HG02571 (cell line): ENCODE results near the gene C1QTNF1.

Experiments used
- ATAC-seq: cut with Tn5 transposase; IDR thresholded peaks from one replicate; pipeline ENCODE4 v1.9.1; 2021; ENCODE audit warnings: mild to moderate bottlenecking, moderate library complexity; ENCODE audit not compliant: unreplicated experiment

C1QTNF1 gene

DNA sequence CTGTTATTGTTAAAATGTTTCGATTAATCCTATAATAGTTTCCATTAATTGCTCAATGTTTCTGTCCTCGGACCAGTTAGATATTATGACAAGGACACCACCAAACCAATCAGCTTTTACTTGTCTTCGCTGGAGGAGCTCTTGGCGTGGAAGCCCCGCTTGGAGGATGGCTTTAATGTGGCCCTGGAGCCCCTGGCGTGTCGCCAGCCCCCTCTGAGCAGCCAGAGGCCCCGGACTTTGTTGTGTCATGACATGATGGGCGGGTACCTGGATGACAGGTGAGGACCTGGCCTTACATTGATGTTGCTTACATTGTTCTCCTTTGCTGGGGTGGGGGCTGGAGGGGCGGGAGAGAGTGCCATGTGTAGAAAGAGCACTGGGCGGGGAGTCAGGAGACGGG is 53.6 kb downstream of the C1QTNF1 start:
- ATAC-seq: no peak

DNA sequence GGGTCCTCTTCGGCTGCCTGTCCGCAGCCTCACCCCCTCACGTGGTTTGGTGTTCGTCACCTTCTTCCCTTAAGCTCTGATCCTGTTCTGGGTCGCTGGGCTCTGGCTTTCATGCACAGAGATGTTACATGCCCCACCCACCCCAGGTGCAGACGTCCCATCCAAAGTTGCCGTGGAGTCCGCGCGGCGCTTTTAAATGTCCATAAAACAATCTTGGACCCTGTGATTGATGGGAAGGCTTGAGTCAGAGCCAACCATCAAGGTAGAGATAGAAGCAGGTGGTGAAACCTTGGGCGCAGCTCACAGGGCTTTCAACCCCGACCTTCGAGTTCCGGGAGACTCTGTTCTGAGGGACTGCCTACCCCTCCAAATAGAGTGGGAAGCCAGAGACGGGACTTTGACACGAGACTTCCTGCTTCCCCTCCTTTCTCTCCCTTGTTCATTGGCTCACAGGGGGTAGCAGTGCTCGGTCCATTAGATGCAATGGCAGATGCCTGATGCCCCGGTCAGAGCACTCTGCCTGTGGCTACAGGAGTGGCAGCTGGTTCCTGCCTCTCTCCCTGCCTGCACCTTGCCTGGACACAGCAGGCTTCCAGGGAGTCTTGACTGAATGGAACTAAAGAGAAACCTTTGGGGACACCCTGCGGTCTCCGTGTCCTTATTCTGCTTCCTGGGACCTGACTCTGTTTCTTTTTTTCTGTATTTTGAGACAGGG is 54.7 kb downstream of the C1QTNF1 start:
- ATAC-seq: no peak

- no peak for ATAC-seq
Observed at GRCh38 chr17:79079421-79080200, 55.6 kb downstream of the C1QTNF1 start.

GRCh38 chr17:79080349-79080748 is 56.4 kb downstream of the C1QTNF1 start:
- no peak for ATAC-seq

- ATAC-seq: no peak
Observed at GRCh38 chr17:79080761-79081290, 56.9 kb downstream of the C1QTNF1 start.

DNA sequence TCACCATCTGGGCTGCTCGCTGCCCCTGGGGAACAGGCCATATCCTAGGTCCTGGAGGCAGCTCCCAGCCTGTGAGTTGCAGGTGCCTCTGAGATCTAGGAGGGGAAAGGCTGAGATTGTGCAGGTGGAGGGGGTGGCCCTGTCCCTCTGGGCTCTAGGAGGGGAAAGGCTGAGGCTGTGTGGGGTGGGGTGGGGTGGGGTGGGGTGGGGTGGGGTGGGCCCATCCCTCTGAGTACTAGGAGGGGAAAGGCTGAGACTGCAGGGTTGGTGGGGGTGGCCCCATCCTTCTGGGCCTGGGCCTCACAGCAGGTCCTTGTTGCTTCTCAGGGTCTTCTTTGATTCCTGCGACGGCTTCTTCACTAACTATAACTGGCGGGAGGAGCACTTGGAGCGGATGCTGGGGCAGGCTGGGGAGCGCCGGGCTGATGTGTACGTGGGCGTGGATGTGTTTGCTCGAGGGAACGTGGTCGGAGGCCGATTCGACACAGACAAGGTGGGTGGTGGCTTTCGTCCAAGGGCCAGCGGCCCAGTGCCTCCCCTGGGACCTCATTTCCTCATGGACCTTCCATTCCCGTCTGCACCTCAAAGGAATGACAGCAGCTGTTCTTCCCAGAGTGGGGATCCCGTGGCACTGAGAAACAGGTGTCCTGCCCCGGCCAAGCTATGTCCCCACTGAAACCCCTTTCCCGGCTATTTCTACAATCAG is 57.8 kb downstream of the C1QTNF1 start:
- ATAC-seq: no peak

- ATAC-seq: no peak
Observed at GRCh38 chr17:79082311-79083190, 58.6 kb downstream of the C1QTNF1 start.

- no peak for ATAC-seq
Observed at GRCh38 chr17:79083191-79083971, 59.4 kb downstream of the C1QTNF1 start.

DNA sequence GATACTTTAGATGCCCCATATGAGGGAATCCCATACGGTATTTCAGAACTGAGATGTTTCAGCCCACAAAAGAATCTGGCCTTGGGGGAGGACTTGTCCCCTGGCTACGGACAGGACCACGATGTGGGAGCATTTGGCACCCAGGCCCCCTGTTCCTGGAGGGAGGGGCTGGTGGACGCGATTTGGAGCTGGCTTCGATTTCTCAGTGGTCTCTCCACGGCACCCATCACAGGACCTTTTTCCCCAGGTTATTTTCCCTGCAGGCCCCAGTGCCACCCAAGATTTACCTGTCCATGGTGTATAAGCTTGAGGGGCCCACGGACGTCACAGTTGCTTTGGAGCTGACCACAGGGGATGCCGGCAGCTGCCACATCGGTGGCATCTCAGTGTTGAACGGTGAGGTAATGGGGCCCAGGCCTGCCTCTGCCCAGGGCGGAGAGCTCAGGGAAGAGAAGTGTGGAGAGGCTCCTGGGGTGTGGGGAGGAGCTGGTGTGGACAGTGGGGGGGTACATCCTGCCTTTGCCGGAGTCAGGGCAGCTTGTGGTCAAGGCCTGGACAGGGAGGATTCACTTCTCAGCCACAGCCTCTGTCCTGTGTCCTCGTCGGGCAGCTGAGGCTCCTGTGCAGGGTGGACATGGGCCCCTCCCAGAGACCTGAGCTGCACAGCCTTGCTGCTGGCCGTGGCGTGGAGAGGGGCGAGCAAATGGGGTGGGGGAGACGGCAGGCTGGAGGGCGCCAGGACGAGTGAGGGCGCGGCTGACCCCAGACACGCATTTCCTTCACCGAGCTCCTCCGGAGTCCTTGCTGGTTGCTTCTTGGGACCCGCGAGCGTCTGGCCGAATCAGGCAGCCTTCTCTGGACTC is 60.6 kb downstream of the C1QTNF1 start:
- no peak for ATAC-seq

DNA sequence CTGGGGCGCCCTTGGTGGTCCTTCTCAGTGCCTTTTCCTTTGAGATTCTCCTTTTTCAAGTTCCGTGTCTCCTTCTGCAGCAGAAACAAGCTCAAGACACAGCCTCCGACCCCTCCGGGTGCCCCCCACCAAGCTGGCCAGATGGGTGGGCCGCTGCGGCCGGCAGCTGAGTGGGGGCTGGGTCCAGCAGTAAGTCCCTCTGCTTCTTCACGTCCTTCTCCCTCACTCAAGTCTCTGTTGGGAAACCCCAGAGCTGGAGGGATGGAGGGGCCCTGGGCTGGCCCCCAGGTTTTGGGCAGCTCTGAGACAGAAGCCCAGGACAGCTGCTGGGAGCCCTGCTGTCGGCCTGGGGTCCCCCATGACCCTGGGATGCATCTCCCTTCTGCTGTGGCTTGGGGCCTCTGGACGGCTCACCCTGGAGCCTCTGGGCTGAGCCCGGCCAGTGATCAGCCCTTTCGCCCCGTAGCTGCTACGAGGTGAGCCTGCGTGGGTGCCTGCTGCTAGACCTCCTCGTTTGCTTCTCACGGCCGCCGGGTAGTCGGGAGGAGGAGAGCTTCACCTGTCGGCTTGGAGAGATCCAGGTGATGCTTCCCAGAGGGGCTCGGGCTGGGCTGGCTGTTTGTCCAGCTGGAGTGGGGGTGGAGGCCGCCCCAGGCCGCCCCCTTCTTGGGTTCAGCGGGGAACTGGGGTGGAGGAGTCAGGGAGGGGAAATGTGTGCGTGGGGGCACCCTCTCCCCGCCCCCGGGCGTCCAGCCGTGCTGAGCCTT is 61.4 kb downstream of the C1QTNF1 start:
- no peak for ATAC-seq

GRCh38 chr17:79085921-79086551 is 62.1 kb downstream of the C1QTNF1 start:
- ATAC-seq: no peak

DNA sequence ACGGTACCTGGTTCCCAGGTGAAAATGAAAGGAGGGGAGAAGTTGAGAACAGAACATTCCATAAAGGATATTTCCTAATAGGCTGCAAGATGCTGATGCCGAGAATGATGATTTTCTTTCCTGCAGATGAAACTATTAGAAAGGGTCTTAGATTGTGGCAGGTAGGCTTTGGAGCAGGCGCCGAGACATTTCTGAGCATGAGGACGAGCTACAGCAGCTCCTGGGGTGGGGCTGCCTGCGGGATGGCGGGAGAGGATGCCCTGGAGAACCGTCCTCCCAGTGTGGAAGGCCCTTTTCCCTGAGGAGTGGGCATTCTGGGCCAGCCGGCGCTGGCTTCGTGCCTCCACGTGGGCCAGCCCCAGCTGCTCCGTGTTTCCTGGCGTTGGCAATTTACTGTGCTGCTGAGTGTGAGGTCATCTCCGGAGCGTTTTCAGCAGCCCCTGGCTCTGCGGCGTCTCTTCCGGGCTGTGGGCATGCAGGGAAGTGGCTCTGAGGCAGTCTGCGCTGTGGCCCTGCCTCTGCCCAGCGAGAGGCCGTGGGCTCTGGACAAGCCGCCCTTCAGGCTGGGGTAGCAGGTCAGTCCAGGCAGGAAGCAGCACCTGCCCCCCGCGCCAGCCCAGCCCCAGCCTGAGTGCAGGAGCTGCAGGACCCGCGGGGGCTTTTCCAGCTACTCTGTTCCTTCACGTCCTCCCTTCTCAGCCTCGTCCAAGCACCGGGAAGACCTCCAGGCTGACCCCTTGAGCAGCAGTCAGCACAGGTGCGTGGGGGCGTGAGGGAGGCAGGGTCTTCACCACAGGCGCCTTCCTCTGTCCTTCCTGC is 62.8 kb downstream of the C1QTNF1 start:
- no peak for ATAC-seq

- ATAC-seq: no peak
Observed at GRCh38 chr17:79087428-79088143, 63.6 kb downstream of the C1QTNF1 start.

- ATAC-seq: no peak
Observed at GRCh38 chr17:79088247-79088996, 64.5 kb downstream of the C1QTNF1 start.

- ATAC-seq: no peak
Observed at GRCh38 chr17:79088997-79089328, 65.0 kb downstream of the C1QTNF1 start.
